WTC11 (cell line): ENCODE measurements around the gene NPTN. TPM values are rescaled to one million over a fixed set of nuclear protein-coding genes. Genes with fewer than 3 reads are reported as not detected.

Experiments used
- ATAC-seq: fragments of 200-7000 bp; cut with Tn5 transposase; 2 replicates; pipeline ENCODE4 v1.10.0; 2021; ENCODE audit warnings: mild to moderate bottlenecking, moderate library complexity
- CTCF ChIA-PET: fragments of 300-600 bp; sonication (Branson Sonifier 250); formaldehyde crosslinking; loops from one replicate; lab custom pipeline; 2021; ENCODE audit warnings: antibody characterized with exemption; lab: Charles Lee
- POLR2A ChIA-PET: fragments of 350-600 bp; sonication (Branson Sonifier 250); formaldehyde crosslinking; loops from one replicate; lab custom pipeline; 2021; ENCODE audit warnings: antibody characterized with exemption; lab: Charles Lee
- DNase-seq: peaks from one replicate; pipeline ENCODE4 v3.0.0; 2021; ENCODE audit warnings: low spot score
- H3K27ac Mint-ChIP-seq: 2 replicates; pipeline ENCODE4 v1.8.0; 2021; ENCODE audit warnings: mixed read lengths
- H3K27me3 Mint-ChIP-seq: 2 replicates; pipeline ENCODE4 v1.8.0; 2021; ENCODE audit warnings: low read depth, mild to moderate bottlenecking, moderate library complexity, mixed read lengths
- H3K36me3 Mint-ChIP-seq: 2 replicates; pipeline ENCODE4 v1.8.0; 2021; ENCODE audit warnings: mixed read lengths
- H3K4me1 Mint-ChIP-seq: 2 replicates; pipeline ENCODE4 v1.8.0; 2022; ENCODE audit warnings: mixed read lengths
- H3K4me3 Mint-ChIP-seq: 2 replicates; pipeline ENCODE4 v1.8.0; 2021; ENCODE audit warnings: mild to moderate bottlenecking, moderate library complexity, mixed read lengths
- H3K9me3 Mint-ChIP-seq: 2 replicates; pipeline ENCODE4 v1.8.0; 2021; ENCODE audit warnings: mixed read lengths
- ATF3 ChIP-seq: sonication (generic); formaldehyde crosslinking; conservative IDR thresholded peaks from 2 replicates; pipeline ENCODE4 v1.8.1; 2022; ENCODE audit warnings: mild to moderate bottlenecking, missing genetic modification reagents
- CREB1 ChIP-seq: sonication (generic); formaldehyde crosslinking; IDR thresholded peaks from 2 replicates; pipeline ENCODE4 v1.8.0; 2023; ENCODE audit warnings: mild to moderate bottlenecking, missing genetic modification reagents
- CREM ChIP-seq: sonication (generic); formaldehyde crosslinking; IDR thresholded peaks from 2 replicates; pipeline ENCODE4 v1.8.1; 2022; ENCODE audit warnings: mild to moderate bottlenecking, missing genetic modification reagents, moderate library complexity
- E2F1 ChIP-seq: sonication (generic); formaldehyde crosslinking; IDR thresholded peaks from 2 replicates; pipeline ENCODE4 v1.8.0; 2022; ENCODE audit warnings: mild to moderate bottlenecking, missing genetic modification reagents
- ELF4 ChIP-seq: sonication (generic); formaldehyde crosslinking; IDR thresholded peaks from 2 replicates; pipeline ENCODE4 v1.8.1; 2022; ENCODE audit warnings: low read depth, mild to moderate bottlenecking, moderate library complexity, missing genetic modification reagents
- EMX1 ChIP-seq: fragments of 250-450 bp; sonication (Bioruptor Pico); IDR thresholded peaks from 2 replicates; pipeline ENCODE4 v1.8.0; 2021; ENCODE audit warnings: mild to moderate bottlenecking
- ESRRA ChIP-seq: sonication (generic); formaldehyde crosslinking; IDR thresholded peaks from 2 replicates; pipeline ENCODE4 v1.8.1; 2022; ENCODE audit warnings: mild to moderate bottlenecking, missing genetic modification reagents, borderline replicate concordance
- HMGA2 ChIP-seq: fragments of 250-450 bp; sonication (Bioruptor Pico); IDR thresholded peaks from 2 replicates; pipeline ENCODE4 v1.4.0; 2021; ENCODE audit warnings: mild to moderate bottlenecking, moderate library complexity
- JUN ChIP-seq: sonication (generic); formaldehyde crosslinking; IDR thresholded peaks from 2 replicates; pipeline ENCODE4 v1.8.0; 2023; ENCODE audit warnings: mild to moderate bottlenecking, missing genetic modification reagents
- MXD4 ChIP-seq: fragments of 250-450 bp; sonication (Bioruptor Pico); IDR thresholded peaks from 2 replicates; pipeline ENCODE4 v1.8.0; 2021; ENCODE audit warnings: mild to moderate bottlenecking, moderate library complexity, borderline replicate concordance
- NR3C1 ChIP-seq: sonication (generic); formaldehyde crosslinking; conservative IDR thresholded peaks from 2 replicates; pipeline ENCODE4 v1.8.1; 2023; ENCODE audit warnings: low read depth, mild to moderate bottlenecking, missing genetic modification reagents
- TEAD1 ChIP-seq: sonication (generic); formaldehyde crosslinking; IDR thresholded peaks from 2 replicates; pipeline ENCODE4 v1.8.0; 2022; ENCODE audit warnings: mild to moderate bottlenecking, missing genetic modification reagents
- TEAD4 ChIP-seq: sonication (generic); formaldehyde crosslinking; IDR thresholded peaks from 2 replicates; pipeline ENCODE4 v1.8.0; 2022; ENCODE audit warnings: mild to moderate bottlenecking, missing genetic modification reagents
- TP53 ChIP-seq: sonication (generic); formaldehyde crosslinking; IDR thresholded peaks from 2 replicates; pipeline ENCODE4 v1.8.1; 2023; ENCODE audit warnings: mild to moderate bottlenecking, missing genetic modification reagents
- ZNF232 ChIP-seq: sonication (generic); formaldehyde crosslinking; IDR thresholded peaks from 2 replicates; pipeline ENCODE4 v1.8.0; 2022; ENCODE audit warnings: mild to moderate bottlenecking, missing genetic modification reagents
- ZNF396 ChIP-seq: fragments of 250-450 bp; sonication (Bioruptor Pico); IDR thresholded peaks from 2 replicates; pipeline ENCODE4 v1.8.0; 2021; ENCODE audit warnings: mild to moderate bottlenecking, moderate library complexity, borderline replicate concordance
- total RNA-seq: library from RNA; stranded (reverse); gene quantifications from 3 replicates; pipeline ENCODE4 v1.2.3, GENCODE V29; 2021
- TF ChIP-seq, protein P1 (sequence below): fragments of 250-450 bp; sonication (Bioruptor Pico); IDR thresholded peaks from 2 replicates; pipeline ENCODE4 v1.9.0; 2021; ENCODE audit warnings: mild to moderate bottlenecking
- TF ChIP-seq, protein P2 (sequence below): fragments of 250-450 bp; sonication (Bioruptor Pico); IDR thresholded peaks from 2 replicates; pipeline ENCODE4 v1.9.0; 2021; ENCODE audit warnings: moderate library complexity, mild to moderate bottlenecking, inconsistent platforms, borderline replicate concordance
- TF ChIP-seq, protein P3 (sequence below): sonication (generic); formaldehyde crosslinking; IDR thresholded peaks from 2 replicates; pipeline ENCODE4 v1.8.1; 2023; ENCODE audit warnings: mild to moderate bottlenecking, missing genetic modification reagents
- TF ChIP-seq, protein P4 (sequence below): sonication (generic); formaldehyde crosslinking; IDR thresholded peaks from 2 replicates; pipeline ENCODE4 v1.8.1; 2023; ENCODE audit warnings: mild to moderate bottlenecking, moderate library complexity, missing genetic modification reagents
- TF ChIP-seq, protein P5 (sequence below): sonication (generic); formaldehyde crosslinking; IDR thresholded peaks from 2 replicates; pipeline ENCODE4 v1.8.1; 2022; ENCODE audit warnings: low read depth, mild to moderate bottlenecking, moderate library complexity, missing genetic modification reagents, borderline replicate concordance

NPTN gene
- total RNA-seq, 1 experiment from 2014 or later: 116 TPM

DNA sequence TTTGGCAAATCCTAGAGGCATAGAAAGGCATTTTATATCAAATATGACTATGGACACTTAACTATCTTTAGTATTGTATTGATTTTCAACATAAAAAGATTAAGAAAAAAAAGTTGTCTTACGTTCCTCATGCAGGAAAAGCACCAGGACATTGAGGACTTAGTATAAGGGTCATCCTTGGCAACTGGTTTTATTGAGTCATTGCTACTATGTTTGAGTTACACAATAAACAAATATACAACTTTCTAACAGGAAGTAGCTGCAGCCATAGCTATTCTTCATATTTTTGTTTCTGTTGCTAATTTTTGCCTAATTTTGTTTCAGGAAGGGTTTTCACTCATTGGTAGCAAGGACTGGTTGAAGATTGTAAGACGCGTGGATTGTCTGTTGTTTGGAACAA is 93.0 kb downstream of the NPTN start:
- Mint-ChIP-seq H3K27me3 (no peaks in the 10 kb centered on the region), H3K4me1 (no peaks in the 10 kb centered on the region), H3K27ac (no peak overlapping the region), H3K4me3 (no peak overlapping the region), H3K9me3 (no peaks in the 10 kb centered on the region), H3K36me3 (no peaks in the 10 kb centered on the region)
- DNase-seq: no peak
- no peak for ATAC-seq
- ChIA-PET POLR2A (no interaction called here), CTCF (interaction anchor here (0.9 to 1.2 kb wide), 3 partner anchors 13 to 92 kb away, joined by 3 to 4 read pairs (median 3); no protein-coding TSS in a partner anchor)
- no peak for TF ChIP-seq NR3C1 (CRISPR knock-in tag)
- TF ChIP-seq TP53 (CRISPR knock-in tag): no peak
- TF ChIP-seq, protein P1, sequence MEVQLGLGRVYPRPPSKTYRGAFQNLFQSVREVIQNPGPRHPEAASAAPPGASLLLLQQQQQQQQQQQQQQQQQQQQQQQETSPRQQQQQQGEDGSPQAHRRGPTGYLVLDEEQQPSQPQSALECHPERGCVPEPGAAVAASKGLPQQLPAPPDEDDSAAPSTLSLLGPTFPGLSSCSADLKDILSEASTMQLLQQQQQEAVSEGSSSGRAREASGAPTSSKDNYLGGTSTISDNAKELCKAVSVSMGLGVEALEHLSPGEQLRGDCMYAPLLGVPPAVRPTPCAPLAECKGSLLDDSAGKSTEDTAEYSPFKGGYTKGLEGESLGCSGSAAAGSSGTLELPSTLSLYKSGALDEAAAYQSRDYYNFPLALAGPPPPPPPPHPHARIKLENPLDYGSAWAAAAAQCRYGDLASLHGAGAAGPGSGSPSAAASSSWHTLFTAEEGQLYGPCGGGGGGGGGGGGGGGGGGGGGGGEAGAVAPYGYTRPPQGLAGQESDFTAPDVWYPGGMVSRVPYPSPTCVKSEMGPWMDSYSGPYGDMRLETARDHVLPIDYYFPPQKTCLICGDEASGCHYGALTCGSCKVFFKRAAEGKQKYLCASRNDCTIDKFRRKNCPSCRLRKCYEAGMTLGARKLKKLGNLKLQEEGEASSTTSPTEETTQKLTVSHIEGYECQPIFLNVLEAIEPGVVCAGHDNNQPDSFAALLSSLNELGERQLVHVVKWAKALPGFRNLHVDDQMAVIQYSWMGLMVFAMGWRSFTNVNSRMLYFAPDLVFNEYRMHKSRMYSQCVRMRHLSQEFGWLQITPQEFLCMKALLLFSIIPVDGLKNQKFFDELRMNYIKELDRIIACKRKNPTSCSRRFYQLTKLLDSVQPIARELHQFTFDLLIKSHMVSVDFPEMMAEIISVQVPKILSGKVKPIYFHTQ (CRISPR knock-in tag): no peak
- no peak for TF ChIP-seq CREB1

DNA sequence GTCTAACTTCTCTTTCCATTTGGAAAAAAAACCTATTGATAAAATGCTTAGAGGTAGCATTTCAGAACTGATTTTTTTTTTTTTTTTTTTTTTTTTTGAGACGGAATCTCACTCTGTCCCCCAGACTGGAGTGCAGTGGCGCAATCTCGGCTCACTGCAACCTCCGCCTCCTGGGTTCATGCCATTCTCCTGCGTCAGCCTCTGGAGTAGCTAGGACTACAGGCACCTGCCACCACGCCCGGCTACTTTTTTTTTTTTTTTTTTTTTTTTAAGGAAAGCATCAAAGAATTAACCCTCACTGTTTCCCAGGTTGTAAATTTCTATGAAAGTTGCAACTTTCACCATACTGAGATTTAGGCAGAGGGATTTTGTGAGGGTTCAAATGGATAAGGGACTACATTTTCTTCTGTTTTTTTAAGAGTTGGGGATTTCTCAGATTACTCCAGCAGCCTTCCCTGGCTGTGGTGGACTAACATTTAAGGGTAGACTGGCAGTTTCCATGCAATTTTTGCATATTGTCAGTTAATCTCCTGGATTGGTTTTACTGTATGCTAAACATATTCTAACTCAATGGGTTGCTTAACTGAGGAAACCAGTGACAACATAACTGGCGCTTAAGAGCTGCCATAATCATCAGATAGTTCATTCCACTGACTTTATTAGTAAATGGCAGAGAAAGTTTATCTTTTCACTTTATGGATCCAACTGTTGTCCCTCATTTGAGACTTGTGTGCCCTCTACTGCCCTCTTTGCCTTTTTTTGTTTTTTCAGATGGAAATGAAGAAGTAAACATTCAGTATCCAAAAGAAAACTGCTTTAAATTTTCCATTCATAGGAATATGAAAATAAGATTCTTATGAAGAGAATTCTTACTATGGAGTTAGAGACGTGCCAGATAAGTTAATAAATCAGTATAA is 93.7 kb downstream of the NPTN start:
- ChIA-PET POLR2A (no interaction called here), CTCF (interaction anchor here (0.6 to 1.2 kb wide), 2 partner anchors 75 to 105 kb away, joined by 3 to 4 read pairs; no protein-coding TSS in a partner anchor)

GRCh38 chr15:73538563-73539211 is 94.5 kb downstream of the NPTN start:
- ATAC-seq: no peak
- CTCF ChIA-PET: interaction anchor here (0.6 kb wide), 1 partner anchor 104 kb away, joined by 3 read pairs; no protein-coding TSS in a partner anchor
- TF ChIP-seq, protein P2, sequence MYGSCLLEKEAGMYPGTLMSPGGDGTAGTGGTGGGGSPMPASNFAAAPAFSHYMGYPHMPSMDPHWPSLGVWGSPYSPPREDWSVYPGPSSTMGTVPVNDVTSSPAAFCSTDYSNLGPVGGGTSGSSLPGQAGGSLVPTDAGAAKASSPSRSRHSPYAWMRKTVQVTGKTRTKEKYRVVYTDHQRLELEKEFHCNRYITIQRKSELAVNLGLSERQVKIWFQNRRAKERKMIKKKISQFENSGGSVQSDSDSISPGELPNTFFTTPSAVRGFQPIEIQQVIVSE (CRISPR knock-in tag): no peak
- TF ChIP-seq TEAD4 (CRISPR knock-in tag) (no peak), HMGA2 (CRISPR knock-in tag) (no peak), CREM (no peak), ZNF232 (no peak), ESRRA (no peak), EMX1 (CRISPR knock-in tag) (no peak), ELF4 (CRISPR knock-in tag) (no peak), E2F1 (CRISPR knock-in tag) (no peak)
- TF ChIP-seq, protein P3, sequence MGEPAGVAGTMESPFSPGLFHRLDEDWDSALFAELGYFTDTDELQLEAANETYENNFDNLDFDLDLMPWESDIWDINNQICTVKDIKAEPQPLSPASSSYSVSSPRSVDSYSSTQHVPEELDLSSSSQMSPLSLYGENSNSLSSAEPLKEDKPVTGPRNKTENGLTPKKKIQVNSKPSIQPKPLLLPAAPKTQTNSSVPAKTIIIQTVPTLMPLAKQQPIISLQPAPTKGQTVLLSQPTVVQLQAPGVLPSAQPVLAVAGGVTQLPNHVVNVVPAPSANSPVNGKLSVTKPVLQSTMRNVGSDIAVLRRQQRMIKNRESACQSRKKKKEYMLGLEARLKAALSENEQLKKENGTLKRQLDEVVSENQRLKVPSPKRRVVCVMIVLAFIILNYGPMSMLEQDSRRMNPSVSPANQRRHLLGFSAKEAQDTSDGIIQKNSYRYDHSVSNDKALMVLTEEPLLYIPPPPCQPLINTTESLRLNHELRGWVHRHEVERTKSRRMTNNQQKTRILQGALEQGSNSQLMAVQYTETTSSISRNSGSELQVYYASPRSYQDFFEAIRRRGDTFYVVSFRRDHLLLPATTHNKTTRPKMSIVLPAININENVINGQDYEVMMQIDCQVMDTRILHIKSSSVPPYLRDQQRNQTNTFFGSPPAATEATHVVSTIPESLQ: no peak

More for the DNA sequence above, 93.7 kb downstream of the NPTN start:
- ATAC-seq: no peak
- H3K27me3 Mint-ChIP-seq: no peaks in the 10 kb centered on the region
- H3K27ac Mint-ChIP-seq: no peak overlapping the region
- TF ChIP-seq ZNF232 (no peak), JUN (CRISPR knock-in tag) (no peak), TEAD1 (CRISPR knock-in tag) (no peak), MXD4 (no peak), ZNF396 (CRISPR knock-in tag) (no peak), ATF3 (CRISPR knock-in tag) (no peak)
- TF ChIP-seq, protein P4, sequence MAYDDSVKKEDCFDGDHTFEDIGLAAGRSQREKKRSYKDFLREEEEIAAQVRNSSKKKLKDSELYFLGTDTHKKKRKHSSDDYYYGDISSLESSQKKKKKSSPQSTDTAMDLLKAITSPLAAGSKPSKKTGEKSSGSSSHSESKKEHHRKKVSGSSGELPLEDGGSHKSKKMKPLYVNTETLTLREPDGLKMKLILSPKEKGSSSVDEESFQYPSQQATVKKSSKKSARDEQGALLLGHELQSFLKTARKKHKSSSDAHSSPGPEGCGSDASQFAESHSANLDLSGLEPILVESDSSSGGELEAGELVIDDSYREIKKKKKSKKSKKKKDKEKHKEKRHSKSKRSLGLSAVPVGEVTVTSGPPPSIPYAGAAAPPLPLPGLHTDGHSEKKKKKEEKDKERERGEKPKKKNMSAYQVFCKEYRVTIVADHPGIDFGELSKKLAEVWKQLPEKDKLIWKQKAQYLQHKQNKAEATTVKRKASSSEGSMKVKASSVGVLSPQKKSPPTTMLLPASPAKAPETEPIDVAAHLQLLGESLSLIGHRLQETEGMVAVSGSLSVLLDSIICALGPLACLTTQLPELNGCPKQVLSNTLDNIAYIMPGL (CRISPR knock-in tag): no peak
- TF ChIP-seq, protein P5, sequence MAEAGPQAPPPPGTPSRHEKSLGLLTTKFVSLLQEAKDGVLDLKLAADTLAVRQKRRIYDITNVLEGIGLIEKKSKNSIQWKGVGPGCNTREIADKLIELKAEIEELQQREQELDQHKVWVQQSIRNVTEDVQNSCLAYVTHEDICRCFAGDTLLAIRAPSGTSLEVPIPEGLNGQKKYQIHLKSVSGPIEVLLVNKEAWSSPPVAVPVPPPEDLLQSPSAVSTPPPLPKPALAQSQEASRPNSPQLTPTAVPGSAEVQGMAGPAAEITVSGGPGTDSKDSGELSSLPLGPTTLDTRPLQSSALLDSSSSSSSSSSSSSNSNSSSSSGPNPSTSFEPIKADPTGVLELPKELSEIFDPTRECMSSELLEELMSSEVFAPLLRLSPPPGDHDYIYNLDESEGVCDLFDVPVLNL (CRISPR knock-in tag): no peak
- TF ChIP-seq, all 79 proteins: peak for 0
- H3K4me3 Mint-ChIP-seq: no peak overlapping the region
- DNase-seq: no peak
- H3K9me3 Mint-ChIP-seq: no peaks in the 10 kb centered on the region
- no peaks in the 10 kb centered on the region for H3K4me1 Mint-ChIP-seq
- no peaks in the 10 kb centered on the region for H3K36me3 Mint-ChIP-seq

More at GRCh38 chr15:73538563-73539211, 94.5 kb downstream of the NPTN start:
- Mint-ChIP-seq H3K4me3 (no peak overlapping the region), H3K36me3 (no peaks in the 10 kb centered on the region), H3K27me3 (no peaks in the 10 kb centered on the region), H3K4me1 (no peaks in the 10 kb centered on the region), H3K27ac (no peak overlapping the region), H3K9me3 (no peaks in the 10 kb centered on the region)
- POLR2A ChIA-PET: interaction anchor here (0.7 kb wide), 1 partner anchor 170 kb away, joined by 5 read pairs; no protein-coding TSS in a partner anchor
- no peak for DNase-seq
